Smooth muscle cell (in vitro differentiated cells): ENCODE measurements around the gene ZNF511. TPM values are rescaled to one million over a fixed set of nuclear protein-coding genes. Genes with fewer than 3 reads are reported as not detected.

Experiments
- DNase-seq: peaks from one replicate; lab custom pipeline; 2025; ENCODE audit not compliant: unreplicated experiment; lab: John Stamatoyannopoulos, UW
- H2AFZ ChIP-seq: fragments of 200-600 bp; sonication (generic); 2 replicates; pipeline ENCODE4 v1.6.0; 2016; ENCODE audit warnings: antibody characterized with exemption, low read depth, mild to moderate bottlenecking
- H3F3A ChIP-seq: fragments of 200-600 bp; sonication (generic); 2 replicates; pipeline ENCODE4 v1.6.0; 2017; ENCODE audit warnings: antibody characterized with exemption, low read depth
- H3K27ac ChIP-seq: fragments of 200-600 bp; sonication (generic); 2 replicates; pipeline ENCODE4 v1.5.1; 2016; ENCODE audit warnings: low read depth, mild to moderate bottlenecking
- H3K27me3 ChIP-seq: fragments of 200-600 bp; sonication (generic); 2 replicates; pipeline ENCODE4 v1.6.1; 2016; ENCODE audit warnings: low read depth, mild to moderate bottlenecking
- H3K36me3 ChIP-seq: fragments of 200-600 bp; sonication (generic); 2 replicates; pipeline ENCODE4 v1.5.1; 2016; ENCODE audit warnings: low read depth
- H3K4me1 ChIP-seq: fragments of 200-600 bp; sonication (generic); 2 replicates; pipeline ENCODE4 v1.5.1; 2016; ENCODE audit warnings: low read depth
- H3K4me2 ChIP-seq: fragments of 200-600 bp; sonication (generic); 2 replicates; pipeline ENCODE4 v1.6.0; 2016; ENCODE audit warnings: mild to moderate bottlenecking
- H3K4me3 ChIP-seq: fragments of 200-600 bp; sonication (generic); 2 replicates; pipeline ENCODE4 v1.5.1; 2016; ENCODE audit warnings: mild to moderate bottlenecking
- H3K79me2 ChIP-seq: fragments of 200-600 bp; sonication (generic); 2 replicates; pipeline ENCODE4 v1.6.0; 2016; ENCODE audit warnings: low read depth, mild to moderate bottlenecking
- H3K9ac ChIP-seq: fragments of 200-600 bp; sonication (generic); 2 replicates; pipeline ENCODE4 v1.6.0; 2016; ENCODE audit warnings: low read depth
- H3K9me3 ChIP-seq: fragments of 200-600 bp; sonication (generic); replicated peaks from 2 replicates; pipeline ENCODE4 v1.5.1; 2016; ENCODE audit warnings: low read depth
- H4K20me1 ChIP-seq: fragments of 200-600 bp; sonication (generic); 2 replicates; pipeline ENCODE4 v1.6.0; 2016; ENCODE audit warnings: low read depth
- WGBS: methylation state at CpG from one replicate; pipeline ENCODE4 v1.1.7; 2016; ENCODE audit warnings: low lambda C conversion rate; 5-methylcytosine and 5-hydroxymethylcytosine counted together
- polyA plus RNA-seq: library from polyadenylated mRNA; unstranded; fragments of >200 nt; fragmentation: Nextera tagmentation; extraction: Ambion mirVana; gene quantifications from 2 replicates; pipeline ENCODE4 v1.2.1, GENCODE V29; 2016
- total RNA-seq: library from RNA; depleted of rRNA; stranded (reverse); fragments of >200 nt; gene quantifications from 2 replicates; pipeline ENCODE4 v1.2.3, GENCODE V29; 2014
- TF ChIP-seq, protein P1 (sequence below): fragments of 200-600 bp; sonication (generic); IDR thresholded peaks from 2 replicates; pipeline ENCODE4 v1.5.1; 2017; ENCODE audit warnings: borderline replicate concordance, mild to moderate bottlenecking, antibody characterized with exemption; ENCODE audit not compliant: insufficient read depth, poor library complexity, severe bottlenecking

The ZNF511 gene
- total and polyA plus RNA-seq, 2 experiments from 2014 or later: 20.0 to 52.3 TPM

DNA sequence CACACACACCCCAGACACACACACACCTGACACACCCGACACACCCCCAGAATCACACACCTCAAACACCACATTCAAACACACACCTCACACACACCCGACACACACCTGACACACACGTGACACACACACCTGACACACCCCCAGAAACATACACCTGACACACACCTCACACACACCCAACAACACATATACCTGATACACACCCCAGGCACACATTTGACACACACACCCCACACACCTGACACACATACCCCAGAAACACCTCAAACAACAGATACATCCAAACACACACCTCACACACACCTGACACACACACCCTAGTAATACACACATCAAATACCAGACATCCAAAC, 28.6 kb downstream of the ZNF511 start:
- no peak overlapping the region for H3K4me2 ChIP-seq
- H3K9ac ChIP-seq: no peak overlapping the region
- TF ChIP-seq, protein P1, sequence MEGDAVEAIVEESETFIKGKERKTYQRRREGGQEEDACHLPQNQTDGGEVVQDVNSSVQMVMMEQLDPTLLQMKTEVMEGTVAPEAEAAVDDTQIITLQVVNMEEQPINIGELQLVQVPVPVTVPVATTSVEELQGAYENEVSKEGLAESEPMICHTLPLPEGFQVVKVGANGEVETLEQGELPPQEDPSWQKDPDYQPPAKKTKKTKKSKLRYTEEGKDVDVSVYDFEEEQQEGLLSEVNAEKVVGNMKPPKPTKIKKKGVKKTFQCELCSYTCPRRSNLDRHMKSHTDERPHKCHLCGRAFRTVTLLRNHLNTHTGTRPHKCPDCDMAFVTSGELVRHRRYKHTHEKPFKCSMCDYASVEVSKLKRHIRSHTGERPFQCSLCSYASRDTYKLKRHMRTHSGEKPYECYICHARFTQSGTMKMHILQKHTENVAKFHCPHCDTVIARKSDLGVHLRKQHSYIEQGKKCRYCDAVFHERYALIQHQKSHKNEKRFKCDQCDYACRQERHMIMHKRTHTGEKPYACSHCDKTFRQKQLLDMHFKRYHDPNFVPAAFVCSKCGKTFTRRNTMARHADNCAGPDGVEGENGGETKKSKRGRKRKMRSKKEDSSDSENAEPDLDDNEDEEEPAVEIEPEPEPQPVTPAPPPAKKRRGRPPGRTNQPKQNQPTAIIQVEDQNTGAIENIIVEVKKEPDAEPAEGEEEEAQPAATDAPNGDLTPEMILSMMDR: no peak
- H3K4me3 ChIP-seq: no peak overlapping the region
- H3K9me3 ChIP-seq: no peaks in the 10 kb centered on the region
- no peak for DNase-seq
- WGBS: 92% methylated on average over 3 of the region's 3 CpGs
- H3K36me3 ChIP-seq: no peaks in the 10 kb centered on the region
- H3F3A ChIP-seq: no peaks in the 10 kb centered on the region
- no peaks in the 10 kb centered on the region for H3K4me1 ChIP-seq
- no peak overlapping the region for H3K27ac ChIP-seq
- peaks cover 43% of the 10 kb centered on the region for H3K27me3 ChIP-seq
- no peak overlapping the region for H2AFZ ChIP-seq
- H3K79me2 ChIP-seq: no peaks in the 10 kb centered on the region
- no peaks in the 10 kb centered on the region for H4K20me1 ChIP-seq

DNA sequence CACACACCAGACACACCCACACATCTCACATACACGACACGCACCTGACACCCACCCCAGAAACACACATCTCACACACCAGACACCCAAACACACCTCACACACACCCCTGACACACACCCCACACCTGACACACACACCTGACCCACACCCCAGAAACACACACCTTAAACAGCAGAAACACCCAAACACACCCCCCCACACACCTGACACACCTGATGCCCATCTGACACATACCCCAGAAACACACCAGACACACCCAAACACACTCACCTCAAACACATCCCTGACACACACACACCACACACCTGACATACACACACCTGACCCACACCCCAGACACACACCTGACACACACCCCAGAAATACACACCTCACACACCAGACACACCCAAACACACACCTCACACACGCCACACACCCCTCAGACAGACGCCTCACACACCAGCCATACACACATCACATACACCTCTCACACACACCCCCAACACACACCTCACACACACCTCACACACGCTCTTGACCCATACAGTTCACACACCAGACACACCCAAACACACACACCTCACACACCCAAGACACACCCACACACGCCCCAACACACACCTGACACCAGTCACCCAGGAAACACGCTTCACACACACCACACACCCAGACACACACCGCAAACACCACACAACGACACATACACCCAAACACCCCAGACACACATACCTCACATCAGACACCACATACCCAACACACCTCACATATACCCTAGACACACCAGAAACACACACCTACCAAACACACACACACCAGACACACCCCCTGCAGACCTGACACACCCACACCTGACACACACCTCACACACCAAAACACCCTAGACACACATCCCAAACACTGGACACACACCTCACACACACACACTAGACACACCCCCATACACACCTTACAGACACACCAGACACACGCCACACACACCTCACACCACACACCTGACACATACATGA, 29.7 kb downstream of the ZNF511 start:
- no peak overlapping the region for H3K4me2 ChIP-seq
- no peaks in the 10 kb centered on the region for H3K36me3 ChIP-seq
- H3K9me3 ChIP-seq: no peaks in the 10 kb centered on the region
- H2AFZ ChIP-seq: no peak overlapping the region
- WGBS: 93% methylated on average over 10 of the region's 10 CpGs
- TF ChIP-seq, protein P1: no peak
- H3K27ac ChIP-seq: no peak overlapping the region
- H3K9ac ChIP-seq: no peak overlapping the region
- no peak overlapping the region for H3K4me3 ChIP-seq
- no peaks in the 10 kb centered on the region for H3F3A ChIP-seq
- no peaks in the 10 kb centered on the region for H3K4me1 ChIP-seq
- H4K20me1 ChIP-seq: no peaks in the 10 kb centered on the region
- no peaks in the 10 kb centered on the region for H3K79me2 ChIP-seq
- peaks cover 33% of the 10 kb centered on the region for H3K27me3 ChIP-seq
- DNase-seq: no peak

DNA sequence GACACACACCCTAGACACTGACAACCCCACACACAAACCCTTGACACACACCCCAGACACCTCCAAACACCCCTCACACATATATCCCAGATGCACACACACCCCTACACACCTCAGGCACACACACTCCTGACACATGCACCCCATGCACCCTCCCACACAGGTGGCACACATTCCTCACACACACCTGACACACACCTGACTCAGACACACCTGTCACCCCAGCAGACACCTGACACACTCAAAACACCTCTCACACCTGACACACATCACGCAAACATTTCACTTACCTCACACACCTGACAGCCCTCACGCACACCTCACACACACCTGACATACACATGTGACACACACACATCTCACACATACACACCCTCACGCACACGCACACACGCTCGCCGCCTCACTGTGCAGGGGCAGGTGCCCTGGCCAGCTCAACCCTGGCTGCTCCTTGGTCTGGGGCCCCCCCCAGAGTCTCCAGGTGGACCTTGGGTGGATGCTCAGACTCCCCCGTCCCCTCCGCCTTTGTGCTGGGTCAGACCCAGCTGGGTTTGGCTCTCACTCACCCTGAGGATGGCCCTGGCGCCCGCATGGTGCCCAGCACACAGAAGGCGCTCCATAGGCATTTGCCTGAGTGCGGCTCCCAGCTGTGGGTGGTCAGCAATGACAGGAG, 31.1 kb downstream of the ZNF511 start:
- no peaks in the 10 kb centered on the region for H3K9me3 ChIP-seq
- H3K36me3 ChIP-seq: no peaks in the 10 kb centered on the region
- no peaks in the 10 kb centered on the region for H3F3A ChIP-seq
- H3K27me3 ChIP-seq: peaks cover 27% of the 10 kb centered on the region
- H4K20me1 ChIP-seq: no peaks in the 10 kb centered on the region
- 95% methylated on average over 13 of the region's 13 CpGs for WGBS
- no peaks in the 10 kb centered on the region for H3K4me1 ChIP-seq
- no peak for DNase-seq
- H3K79me2 ChIP-seq: no peaks in the 10 kb centered on the region
- no peak overlapping the region for H2AFZ ChIP-seq
- no peak overlapping the region for H3K4me2 ChIP-seq
- no peak overlapping the region for H3K27ac ChIP-seq
- H3K4me3 ChIP-seq: no peak overlapping the region
- no peak overlapping the region for H3K9ac ChIP-seq
- TF ChIP-seq, protein P1: no peak
